ENCODE data around the gene GPRIN3. TPM values are rescaled to one million over a fixed set of nuclear protein-coding genes. Genes with fewer than 3 reads are reported as not detected.

The GPRIN3 gene
- total and polyA plus RNA-seq, 10 of the 15 experiments (the other 5 are each of a cell fraction or from before 2014, with no cell fraction given), result under 0.01 to 0.05 (median 0.01) TPM; not detected in 6

GRCh38 chr4:89222170-89222569 lies 85.4 kb downstream of the GPRIN3 start (continued):
- TF ChIP-seq MYC (IDR thresholded peaks at IDR 0.05; ENCODE audit: insufficient read depth, insufficient read length, insufficient replicate concordance, low read length, severe bottlenecking) (no peak), ZNF622 (IDR thresholded peaks at IDR 0.05) (no peak), SP1 (IDR thresholded peaks at IDR 0.05; ENCODE audit: low read depth, low read length) (no peak), HDAC6 (IDR thresholded peaks at IDR 0.05; ENCODE audit: unreplicated experiment) (no peak), PAX8 (IDR thresholded peaks at IDR 0.05) (no peak), E2F8 (IDR thresholded peaks at IDR 0.05; ENCODE audit: low read depth, partially characterized antibody) (no peak), NFYB (IDR thresholded peaks at IDR 0.05; ENCODE audit: insufficient read depth, low read depth, low read length) (no peak), ZBED1 (IDR thresholded peaks at IDR 0.05; ENCODE audit: borderline replicate concordance) (no peak), ATF2 (IDR thresholded peaks at IDR 0.05; ENCODE audit: low read length) (no peak), JUNB (IDR thresholded peaks at IDR 0.05) (no peak), CREB1 (IDR thresholded peaks at IDR 0.05; ENCODE audit: low read depth) (no peak), BMI1 (IDR thresholded peaks at IDR 0.05; ENCODE audit: borderline replicate concordance) (peak; percentile 68; the same call in 1 of the 2 replicates), RBBP5 (conservative IDR thresholded peaks at IDR 0.05) (no peak), FOS (IDR thresholded peaks at IDR 0.05; ENCODE audit: borderline replicate concordance, extremely low read depth, insufficient read length) (no peak), E2F4 (IDR thresholded peaks at IDR 0.05; ENCODE audit: low read depth, low read length) (no peak), GABPA (IDR thresholded peaks at IDR 0.05; ENCODE audit: low read depth) (no peak), IKZF2 (IDR thresholded peaks at IDR 0.05) (peak; percentile 29 to 68; a peak in 2 of 4 replicates), CHD1 (IDR thresholded peaks at IDR 0.05; ENCODE audit: low read depth, low read length) (no peak), MTA2 (IDR thresholded peaks at IDR 0.05; ENCODE audit: low read depth) (peak; percentile 99), JUND (IDR thresholded peaks at IDR 0.05; ENCODE audit: low read depth, low read length) (0 out of 2 replicates have a peak, but pooled peaks have one; percentile 26), KAT2A (conservative IDR thresholded peaks at IDR 0.05; ENCODE audit: control insufficient read depth, low read depth, low read length) (no peak), CBX3 (IDR thresholded peaks at IDR 0.05; ENCODE audit: borderline replicate concordance, low read depth) (no peak), EP300 (IDR thresholded peaks at IDR 0.05; ENCODE audit: borderline replicate concordance in 1 of 2, control insufficient read depth in 1 of 2, low read depth in 2 of 2, low read length in 2 of 2) (peak; percentile 45 to 69; a peak in 3 of 4 replicates), CREM (IDR thresholded peaks at IDR 0.05; ENCODE audit: low read depth) (no peak), SMAD5 (IDR thresholded peaks at IDR 0.05; ENCODE audit: low read depth) (no peak), ZZZ3 (IDR thresholded peaks at IDR 0.05; ENCODE audit: control insufficient read depth, insufficient read length, low read depth) (no peak), MAX (IDR thresholded peaks at IDR 0.05; ENCODE audit: low read depth, low read length) (no peak)
